IPS-NIHi11 (cell line): ENCODE data around the gene SURF2.

Experiments
- DNase-seq: peaks from one replicate; pipeline ENCODE4 v3.0.0; 2012; ENCODE audit warnings: mixed read lengths, low spot score

Gene SURF2

GRCh38 chr9:133401588-133401987, 45.2 kb downstream of the SURF2 start:
- no peak for DNase-seq

DNA sequence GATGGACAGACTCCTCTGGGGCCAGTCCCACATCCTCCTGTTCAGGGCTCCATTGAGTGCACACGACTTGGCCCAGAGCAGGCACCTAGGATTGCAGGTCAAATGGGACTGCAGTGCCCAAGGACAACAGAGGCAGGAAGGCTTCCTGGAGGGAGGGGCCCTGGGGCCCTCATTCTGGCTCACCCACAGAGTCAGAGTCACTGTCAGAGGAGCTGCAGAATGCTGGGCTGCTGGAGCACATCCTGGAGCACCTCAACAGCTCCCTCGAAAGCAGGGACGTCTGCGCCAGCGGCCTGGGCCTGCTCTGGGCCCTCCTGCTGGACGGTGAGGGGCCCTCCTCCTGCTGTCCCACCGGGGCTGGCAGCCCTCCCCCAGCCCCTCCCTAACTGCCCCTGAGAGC, 46.3 kb downstream of the SURF2 start:
- no peak for DNase-seq

- DNase-seq, result peak; percentile 80
These were observed 47.6 kb downstream of the SURF2 start for GRCh38 chr9:133403766-133404453.

GRCh38 chr9:133404454-133405002, 48.2 kb downstream of the SURF2 start:
- DNase-seq, result no peak

GRCh38 chr9:133405508-133406438, 49.4 kb downstream of the SURF2 start:
- DNase-seq, result no peak

DNA sequence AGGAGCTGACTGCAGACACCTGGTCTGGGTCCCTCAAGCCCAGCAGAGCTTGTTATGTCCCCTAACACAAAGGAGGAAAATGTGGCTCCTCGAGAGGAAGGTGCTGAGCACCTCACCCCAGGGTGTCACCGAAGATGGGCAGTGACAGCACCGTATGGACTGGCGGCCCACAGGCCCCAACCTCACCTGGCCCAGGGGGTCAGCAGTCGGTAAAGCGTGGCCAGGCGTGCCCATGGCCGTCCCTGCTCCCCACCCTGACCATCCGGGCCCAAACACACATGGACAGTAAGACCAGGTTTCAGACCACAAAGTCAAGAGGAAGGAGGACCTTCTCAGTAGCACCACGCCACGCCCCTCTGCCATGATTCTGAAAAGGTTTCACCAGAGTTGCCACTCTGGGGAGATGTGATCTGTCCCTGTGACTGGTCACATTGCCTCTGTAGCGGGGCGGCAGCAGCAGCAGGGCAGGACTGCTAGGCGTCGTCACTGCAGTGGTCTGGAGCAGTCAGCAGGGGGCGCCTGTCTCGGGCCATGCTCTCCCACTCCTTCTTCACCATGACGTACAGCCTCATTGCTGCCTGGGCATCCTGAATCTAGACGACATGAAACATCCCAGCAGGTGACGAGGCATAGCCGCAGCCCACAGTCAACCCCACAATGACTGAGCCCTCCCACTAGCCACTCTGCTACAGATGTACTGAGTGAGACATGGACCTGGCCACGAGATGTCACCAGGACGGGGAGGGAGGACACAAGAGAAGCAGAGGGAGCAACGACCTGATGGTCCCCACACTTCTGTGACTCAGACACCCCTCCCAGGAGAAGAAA, 50.3 kb downstream of the SURF2 start:
- DNase-seq, result peak; percentile 89

DNA sequence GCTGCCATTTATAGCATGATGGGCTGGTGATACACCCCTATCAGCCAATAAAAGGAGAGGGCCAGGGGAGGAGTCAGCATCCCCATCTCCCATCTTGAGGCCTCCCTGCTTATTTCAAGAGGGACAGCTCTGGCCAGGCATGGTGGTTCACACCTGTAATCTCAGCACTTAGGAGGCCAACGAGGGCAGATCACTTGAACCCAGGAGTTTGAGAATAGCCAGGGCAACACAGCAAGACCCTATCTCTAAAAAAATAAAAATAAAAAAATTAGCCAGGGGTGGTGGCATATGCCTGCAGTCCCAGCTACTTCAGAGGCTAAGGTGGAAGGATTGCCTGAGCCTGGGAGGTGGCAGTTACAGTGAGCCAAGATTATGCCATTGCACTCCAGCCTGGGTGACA, 51.7 kb downstream of the SURF2 start:
- DNase-seq, result no peak
